HEK293 (cell line): ENCODE results near the gene LZTFL1.

Source experiments
- CTCF ChIA-PET: fragments of 350-600 bp; formaldehyde crosslinking; extraction: SDS; loops from one replicate; lab custom pipeline; 2021; ENCODE audit warnings: antibody characterized with exemption; lab: Yijun Ruan, JAX
- POLR2A ChIA-PET: fragments of 300-600 bp; formaldehyde crosslinking; extraction: SDS; loops from one replicate; lab custom pipeline; 2020; ENCODE audit warnings: antibody characterized with exemption, inconsistent platforms; lab: Yijun Ruan, JAX
- H3K27ac ChIP-seq: fragments of 200-500 bp; sonication (Bioruptor generic); 2 replicates; pipeline ENCODE4 v1.5.1; 2014; ENCODE audit warnings: low read depth, low read length, control low read depth, inconsistent platforms; ENCODE audit errors: extremely low read depth
- H3K36me3 ChIP-seq, 2 experiments: fragments of 200-500 bp in 1 of 2; sonication (Bioruptor generic) in 1 of 2; 1 replicate in 1 of 2; 2 replicates in 1 of 2; pipeline ENCODE4 v1.5.1; 2014 to 2017; ENCODE audit warnings: inconsistent platforms in 2 of 2, low read length in 2 of 2; ENCODE audit not compliant: control insufficient read depth in 2 of 2, insufficient read depth in 1 of 2
- H3K4me1 ChIP-seq: fragments of 200-500 bp; sonication (Bioruptor generic); 2 replicates; pipeline ENCODE4 v1.5.1; 2014; ENCODE audit warnings: mild to moderate bottlenecking, low read length, inconsistent platforms; ENCODE audit not compliant: control insufficient read depth, insufficient read depth
- H3K4me3 ChIP-seq: 2 replicates; pipeline ENCODE4 v1.5.1; 2011; ENCODE audit warnings: low read depth, mild to moderate bottlenecking, control low read depth, low read length, moderate library complexity
- H3K9me3 ChIP-seq: fragments of 200-500 bp; sonication (Bioruptor generic); 2 replicates; pipeline ENCODE4 v1.5.1; 2014; ENCODE audit warnings: low read depth, low read length, inconsistent platforms; ENCODE audit not compliant: control insufficient read depth, insufficient read depth
- BCL11A ChIP-seq: fragments of 450-650 bp; formaldehyde crosslinking; IDR thresholded peaks from 2 replicates; pipeline ENCODE4 v1.5.1; 2016; ENCODE audit warnings: low read depth, missing biosample characterization, missing genetic modification characterization
- BCL11B ChIP-seq: fragments of 450-650 bp; formaldehyde crosslinking; IDR thresholded peaks from 2 replicates; pipeline ENCODE4 v1.5.1; 2016; ENCODE audit warnings: low read depth, missing biosample characterization, missing genetic modification characterization
- FEZF1 ChIP-seq: fragments of 450-650 bp; formaldehyde crosslinking; IDR thresholded peaks from 2 replicates; pipeline ENCODE4 v1.5.1; 2016; ENCODE audit warnings: missing biosample characterization, missing genetic modification characterization
- PRDM1 ChIP-seq: fragments of 450-650 bp; formaldehyde crosslinking; IDR thresholded peaks from 2 replicates; pipeline ENCODE4; 2016; ENCODE audit warnings: missing biosample characterization, missing genetic modification characterization
- RBAK ChIP-seq: fragments of 450-650 bp; formaldehyde crosslinking; IDR thresholded peaks from 2 replicates; pipeline ENCODE4 v1.5.1; 2016; ENCODE audit warnings: missing biosample characterization, missing genetic modification characterization
- SCRT2 ChIP-seq: fragments of 450-650 bp; formaldehyde crosslinking; IDR thresholded peaks from 2 replicates; pipeline ENCODE4 v1.5.1; 2016; ENCODE audit warnings: missing biosample characterization, missing genetic modification characterization
- SETDB1 ChIP-seq: IDR thresholded peaks from one replicate; pipeline ENCODE4 v1.6.1; 2017; ENCODE audit warnings: mild to moderate bottlenecking, low read length, moderate library complexity, mixed read lengths; ENCODE audit not compliant: insufficient read length
- SP7 ChIP-seq: fragments of 450-650 bp; formaldehyde crosslinking; IDR thresholded peaks from 2 replicates; pipeline ENCODE4 v1.5.1; 2016; ENCODE audit warnings: missing biosample characterization, missing genetic modification characterization
- YY1 ChIP-seq: fragments of 450-650 bp; formaldehyde crosslinking; IDR thresholded peaks from 2 replicates; pipeline ENCODE4 v1.5.1; 2018; ENCODE audit warnings: missing biosample characterization, missing genetic modification characterization
- YY2 ChIP-seq: fragments of 450-650 bp; formaldehyde crosslinking; IDR thresholded peaks from 2 replicates; pipeline ENCODE4 v1.5.1; 2016; ENCODE audit warnings: missing biosample characterization, missing genetic modification characterization
- ZBTB1 ChIP-seq: fragments of 450-650 bp; formaldehyde crosslinking; IDR thresholded peaks from 2 replicates; pipeline ENCODE4 v1.5.1; 2016; ENCODE audit warnings: missing biosample characterization, missing genetic modification characterization
- ZBTB8A ChIP-seq: fragments of 450-650 bp; formaldehyde crosslinking; IDR thresholded peaks from 2 replicates; pipeline ENCODE4 v1.5.1; 2016; ENCODE audit warnings: missing biosample characterization, missing genetic modification characterization
- ZFHX2 ChIP-seq: fragments of 450-650 bp; formaldehyde crosslinking; conservative IDR thresholded peaks from 2 replicates; pipeline ENCODE4 v1.5.1; 2016; ENCODE audit warnings: missing biosample characterization, missing genetic modification characterization
- ZFP69B ChIP-seq: fragments of 450-650 bp; formaldehyde crosslinking; IDR thresholded peaks from 2 replicates; pipeline ENCODE4 v1.5.1; 2016; ENCODE audit warnings: missing biosample characterization, missing genetic modification characterization
- ZNF169 ChIP-seq: fragments of 450-650 bp; formaldehyde crosslinking; IDR thresholded peaks from 2 replicates; pipeline ENCODE4 v1.5.1; 2016; ENCODE audit warnings: missing biosample characterization, missing genetic modification characterization
- ZNF248 ChIP-seq: fragments of 450-650 bp; formaldehyde crosslinking; IDR thresholded peaks from 2 replicates; pipeline ENCODE4 v1.5.1; 2017; ENCODE audit warnings: missing biosample characterization, missing genetic modification characterization
- ZNF530 ChIP-seq: fragments of 450-650 bp; formaldehyde crosslinking; IDR thresholded peaks from 2 replicates; pipeline ENCODE4 v1.5.1; 2016; ENCODE audit warnings: low read depth, missing biosample characterization, missing genetic modification characterization
- ZNF544 ChIP-seq: fragments of 450-650 bp; formaldehyde crosslinking; IDR thresholded peaks from 2 replicates; pipeline ENCODE4 v1.5.0; 2017; ENCODE audit warnings: missing biosample characterization, missing genetic modification characterization
- ZNF549 ChIP-seq: fragments of 450-650 bp; IDR thresholded peaks from 2 replicates; pipeline ENCODE4 v1.5.1; 2018; ENCODE audit warnings: missing biosample characterization, missing genetic modification characterization, mild to moderate bottlenecking, inconsistent platforms, moderate library complexity
- ZNF623 ChIP-seq: fragments of 450-650 bp; formaldehyde crosslinking; IDR thresholded peaks from 2 replicates; pipeline ENCODE4 v1.5.1; 2016; ENCODE audit warnings: missing biosample characterization, missing genetic modification characterization
- ZNF626 ChIP-seq: fragments of 450-650 bp; sonication (Bioruptor Pico); formaldehyde crosslinking; IDR thresholded peaks from 2 replicates; pipeline ENCODE4 v1.5.1; 2018; ENCODE audit warnings: missing biosample characterization, missing genetic modification characterization, inconsistent platforms
- TF ChIP-seq, protein P1 (sequence below): fragments of 450-650 bp; formaldehyde crosslinking; IDR thresholded peaks from 2 replicates; pipeline ENCODE4 v1.5.1; 2017; ENCODE audit warnings: missing biosample characterization, missing genetic modification characterization
- TF ChIP-seq, protein P2 (sequence below): fragments of 450-650 bp; formaldehyde crosslinking; IDR thresholded peaks from 2 replicates; pipeline ENCODE4 v1.5.1; 2016; ENCODE audit warnings: missing biosample characterization, missing genetic modification characterization, low read depth
- TF ChIP-seq, protein P3 (sequence below): fragments of 450-650 bp; formaldehyde crosslinking; IDR thresholded peaks from 2 replicates; pipeline ENCODE4 v1.5.1; 2017; ENCODE audit warnings: missing biosample characterization, missing genetic modification characterization

LZTFL1 gene

DNA sequence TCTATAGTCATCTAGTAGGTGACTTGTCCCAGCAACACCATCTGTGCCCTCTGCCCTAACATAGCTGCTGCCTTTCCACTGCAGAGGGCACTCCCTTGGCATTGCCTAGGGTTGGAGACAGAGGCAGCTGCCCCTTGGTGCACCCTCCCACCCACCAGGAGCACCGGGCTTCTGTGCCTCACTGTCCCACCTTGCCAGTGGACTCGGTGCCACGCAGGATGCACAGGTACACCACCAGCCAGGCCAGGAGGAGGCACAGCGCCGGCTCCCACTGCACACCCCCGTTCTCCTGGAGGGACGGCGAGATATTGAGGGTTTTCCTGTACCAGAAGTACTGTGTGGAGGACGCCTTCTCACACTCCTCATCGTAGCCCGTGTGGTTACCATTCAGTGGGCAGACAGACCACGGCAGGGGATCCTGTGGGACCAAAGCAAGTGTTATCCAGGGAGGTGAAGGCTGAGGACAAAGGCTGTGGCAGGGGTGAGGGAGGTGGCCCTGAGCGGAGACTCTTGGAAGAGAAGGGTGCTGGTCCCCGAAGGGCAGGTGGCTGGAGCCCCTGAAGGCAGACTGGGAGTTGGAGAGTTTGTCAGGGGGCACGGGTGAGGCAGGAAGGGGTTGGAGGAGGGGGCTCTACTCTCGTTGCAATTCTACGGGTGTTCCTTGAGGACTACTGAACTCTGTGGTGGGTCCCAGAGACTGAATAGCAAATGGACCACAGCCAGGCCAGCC is 66.2 kb downstream of the LZTFL1 start:
- ChIA-PET CTCF (no interaction called here), POLR2A (no interaction called here)
- no peak for TF ChIP-seq ZNF623 (tag by site-specific recombination)
- no peak for TF ChIP-seq ZFP69B (tag by site-specific recombination)
- TF ChIP-seq YY1 (tag by site-specific recombination) = no peak
- no peak for TF ChIP-seq BCL11B
- H3K27ac ChIP-seq = no peak overlapping the region
- H3K9me3 ChIP-seq = no peaks in the 10 kb centered on the region
- no peaks in the 10 kb centered on the region for H3K4me1 ChIP-seq
- no peaks in the 10 kb centered on the region for H3K36me3 ChIP-seq
- H3K4me3 ChIP-seq = no peak overlapping the region

- Histone ChIP-seq H3K27ac (no peak overlapping the region), H3K36me3 (no peaks in the 10 kb centered on the region), H3K4me1 (no peaks in the 10 kb centered on the region), H3K4me3 (no peak overlapping the region), H3K9me3 (no peaks in the 10 kb centered on the region)
- TF ChIP-seq SCRT2 (tag by site-specific recombination) = no peak
- no peak for TF ChIP-seq BCL11A (tag by site-specific recombination)
- TF ChIP-seq ZFHX2 (tag by site-specific recombination) = no peak
- no peak for TF ChIP-seq ZBTB8A (tag by site-specific recombination)
- no peak for TF ChIP-seq ZBTB1
- TF ChIP-seq, protein P1, sequence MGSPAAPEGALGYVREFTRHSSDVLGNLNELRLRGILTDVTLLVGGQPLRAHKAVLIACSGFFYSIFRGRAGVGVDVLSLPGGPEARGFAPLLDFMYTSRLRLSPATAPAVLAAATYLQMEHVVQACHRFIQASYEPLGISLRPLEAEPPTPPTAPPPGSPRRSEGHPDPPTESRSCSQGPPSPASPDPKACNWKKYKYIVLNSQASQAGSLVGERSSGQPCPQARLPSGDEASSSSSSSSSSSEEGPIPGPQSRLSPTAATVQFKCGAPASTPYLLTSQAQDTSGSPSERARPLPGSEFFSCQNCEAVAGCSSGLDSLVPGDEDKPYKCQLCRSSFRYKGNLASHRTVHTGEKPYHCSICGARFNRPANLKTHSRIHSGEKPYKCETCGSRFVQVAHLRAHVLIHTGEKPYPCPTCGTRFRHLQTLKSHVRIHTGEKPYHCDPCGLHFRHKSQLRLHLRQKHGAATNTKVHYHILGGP (tag by site-specific recombination) = no peak
- TF ChIP-seq ZNF626 (tag by site-specific recombination) = no peak
- TF ChIP-seq RBAK (tag by site-specific recombination) = no peak
- TF ChIP-seq ZNF544 (tag by site-specific recombination) = no peak
- no peak for TF ChIP-seq SP7 (tag by site-specific recombination)
- TF ChIP-seq SETDB1 = no peak
- TF ChIP-seq ZNF530 (tag by site-specific recombination) = no peak
- TF ChIP-seq, protein P2, sequence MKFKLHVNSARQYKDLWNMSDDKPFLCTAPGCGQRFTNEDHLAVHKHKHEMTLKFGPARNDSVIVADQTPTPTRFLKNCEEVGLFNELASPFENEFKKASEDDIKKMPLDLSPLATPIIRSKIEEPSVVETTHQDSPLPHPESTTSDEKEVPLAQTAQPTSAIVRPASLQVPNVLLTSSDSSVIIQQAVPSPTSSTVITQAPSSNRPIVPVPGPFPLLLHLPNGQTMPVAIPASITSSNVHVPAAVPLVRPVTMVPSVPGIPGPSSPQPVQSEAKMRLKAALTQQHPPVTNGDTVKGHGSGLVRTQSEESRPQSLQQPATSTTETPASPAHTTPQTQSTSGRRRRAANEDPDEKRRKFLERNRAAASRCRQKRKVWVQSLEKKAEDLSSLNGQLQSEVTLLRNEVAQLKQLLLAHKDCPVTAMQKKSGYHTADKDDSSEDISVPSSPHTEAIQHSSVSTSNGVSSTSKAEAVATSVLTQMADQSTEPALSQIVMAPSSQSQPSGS (tag by site-specific recombination) = no peak
- no peak for TF ChIP-seq ZNF169
- no peak for TF ChIP-seq ZNF549 (tag by site-specific recombination)
- TF ChIP-seq YY2 (tag by site-specific recombination) = no peak
- no peak for TF ChIP-seq FEZF1 (tag by site-specific recombination)
- TF ChIP-seq ZNF248 (tag by site-specific recombination) = no peak
- TF ChIP-seq, protein P3, sequence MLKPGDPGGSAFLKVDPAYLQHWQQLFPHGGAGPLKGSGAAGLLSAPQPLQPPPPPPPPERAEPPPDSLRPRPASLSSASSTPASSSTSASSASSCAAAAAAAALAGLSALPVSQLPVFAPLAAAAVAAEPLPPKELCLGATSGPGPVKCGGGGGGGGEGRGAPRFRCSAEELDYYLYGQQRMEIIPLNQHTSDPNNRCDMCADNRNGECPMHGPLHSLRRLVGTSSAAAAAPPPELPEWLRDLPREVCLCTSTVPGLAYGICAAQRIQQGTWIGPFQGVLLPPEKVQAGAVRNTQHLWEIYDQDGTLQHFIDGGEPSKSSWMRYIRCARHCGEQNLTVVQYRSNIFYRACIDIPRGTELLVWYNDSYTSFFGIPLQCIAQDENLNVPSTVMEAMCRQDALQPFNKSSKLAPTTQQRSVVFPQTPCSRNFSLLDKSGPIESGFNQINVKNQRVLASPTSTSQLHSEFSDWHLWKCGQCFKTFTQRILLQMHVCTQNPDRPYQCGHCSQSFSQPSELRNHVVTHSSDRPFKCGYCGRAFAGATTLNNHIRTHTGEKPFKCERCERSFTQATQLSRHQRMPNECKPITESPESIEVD (tag by site-specific recombination) = no peak
- no peak for TF ChIP-seq PRDM1 (tag by site-specific recombination)
- ChIA-PET POLR2A (no interaction called here), CTCF (interaction anchor here (0.5 to 0.8 kb wide), 2 partner anchors 15 to 32 kb away, joined by 3 to 4 read pairs; no protein-coding TSS in a partner anchor)
Observed at GRCh38 chr3:45774581-45775521, 67.1 kb downstream of the LZTFL1 start.
